Effector memory CD4-positive, alpha-beta T cell (primary cell): ENCODE measurements around the gene PHACTR3.

Experiments used
- DNase-seq, 3 donors: peaks; one replicate each; pipeline ENCODE4 v3.0.0-alpha.2; 2020
- H3K27ac ChIP-seq: 2 replicates; pipeline ENCODE4 v1.7.0; 2013; ENCODE audit warnings: mild to moderate bottlenecking, low read length, moderate library complexity; ENCODE audit not compliant: insufficient read depth, poor library complexity, severe bottlenecking
- H3K27me3 ChIP-seq: replicated peaks from 2 replicates; pipeline ENCODE4 v1.7.0; 2013; ENCODE audit warnings: mild to moderate bottlenecking, low read length; ENCODE audit not compliant: insufficient read depth, control insufficient read depth, poor library complexity, severe bottlenecking
- H3K36me3 ChIP-seq: 2 replicates; pipeline ENCODE4 v1.7.0; 2013; ENCODE audit warnings: mild to moderate bottlenecking, low read length, moderate library complexity; ENCODE audit not compliant: control insufficient read depth, insufficient read depth
- H3K4me1 ChIP-seq: 2 replicates; pipeline ENCODE4 v1.7.0; 2013; ENCODE audit warnings: low read length, mild to moderate bottlenecking; ENCODE audit not compliant: control insufficient read depth, insufficient read depth, poor library complexity, severe bottlenecking
- H3K4me3 ChIP-seq: 2 replicates; pipeline ENCODE4 v1.7.0; 2013; ENCODE audit warnings: low read length, low read depth, mild to moderate bottlenecking; ENCODE audit not compliant: insufficient read depth, poor library complexity, severe bottlenecking
- H3K9me3 ChIP-seq: 2 replicates; pipeline ENCODE4 v1.7.0; 2013; ENCODE audit warnings: mild to moderate bottlenecking, low read length, moderate library complexity; ENCODE audit not compliant: control insufficient read depth

The PHACTR3 gene

DNA sequence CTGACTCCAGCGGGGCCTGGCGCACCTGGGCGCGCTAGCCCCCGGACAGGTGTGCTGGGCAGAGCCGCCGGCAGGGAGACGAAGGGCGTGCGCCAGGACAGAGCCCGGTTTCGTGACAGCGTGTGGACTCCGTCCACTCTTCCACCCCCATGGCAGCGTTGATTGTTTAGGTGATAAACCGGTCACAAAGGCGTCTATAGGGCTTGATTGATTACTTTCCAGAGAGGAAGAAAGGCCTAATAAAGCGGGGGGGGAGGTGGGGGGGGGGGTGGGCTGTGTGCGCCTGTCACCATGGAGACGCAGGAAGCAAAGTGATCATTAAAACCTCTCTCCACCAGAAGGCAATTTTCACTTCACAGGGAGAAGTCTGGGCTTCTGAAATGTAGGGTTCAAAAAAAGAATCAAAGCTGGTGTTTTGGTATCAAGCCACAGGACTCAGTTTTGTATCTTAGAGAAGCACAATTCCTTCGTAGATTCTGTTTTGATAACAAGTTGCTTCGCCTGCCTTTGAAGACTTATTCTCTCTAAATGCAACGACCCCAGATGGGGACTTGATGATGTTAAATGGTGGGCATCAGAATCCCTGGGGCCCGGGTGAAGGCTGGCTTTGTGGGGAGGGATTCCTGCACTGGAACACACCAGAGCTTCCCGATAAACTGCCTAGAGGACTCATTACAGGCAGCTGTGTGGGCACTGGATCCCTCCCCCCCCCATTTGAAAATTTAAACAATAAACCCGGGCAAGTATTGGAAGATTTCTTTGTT is 1.4 kb downstream of the PHACTR3 start:
- no peaks in the 10 kb centered on the region for H3K36me3 ChIP-seq
- H3K4me3 ChIP-seq = no peak overlapping the region
- no peaks in the 10 kb centered on the region for H3K27me3 ChIP-seq
- H3K27ac ChIP-seq = no peak overlapping the region
- H3K9me3 ChIP-seq = no peaks in the 10 kb centered on the region
- no peak for DNase-seq
- H3K4me1 ChIP-seq = no peaks in the 10 kb centered on the region

- H3K27me3 ChIP-seq = no peaks in the 10 kb centered on the region
- H3K27ac ChIP-seq = no peak overlapping the region
- no peaks in the 10 kb centered on the region for H3K4me1 ChIP-seq
- H3K36me3 ChIP-seq = no peaks in the 10 kb centered on the region
- no peak overlapping the region for H3K4me3 ChIP-seq
- H3K9me3 ChIP-seq = no peaks in the 10 kb centered on the region
- DNase-seq = no peak
These were observed 2.2 kb downstream of the PHACTR3 start for GRCh38 chr20:59606566-59606965.

GRCh38 chr20:59608396-59608795 is 4.1 kb downstream of the PHACTR3 start:
- Histone ChIP-seq H3K4me3 (no peak overlapping the region), H3K27ac (no peak overlapping the region), H3K27me3 (no peaks in the 10 kb centered on the region), H3K36me3 (no peaks in the 10 kb centered on the region), H3K4me1 (no peaks in the 10 kb centered on the region), H3K9me3 (no peaks in the 10 kb centered on the region)
- no peak for DNase-seq

DNA sequence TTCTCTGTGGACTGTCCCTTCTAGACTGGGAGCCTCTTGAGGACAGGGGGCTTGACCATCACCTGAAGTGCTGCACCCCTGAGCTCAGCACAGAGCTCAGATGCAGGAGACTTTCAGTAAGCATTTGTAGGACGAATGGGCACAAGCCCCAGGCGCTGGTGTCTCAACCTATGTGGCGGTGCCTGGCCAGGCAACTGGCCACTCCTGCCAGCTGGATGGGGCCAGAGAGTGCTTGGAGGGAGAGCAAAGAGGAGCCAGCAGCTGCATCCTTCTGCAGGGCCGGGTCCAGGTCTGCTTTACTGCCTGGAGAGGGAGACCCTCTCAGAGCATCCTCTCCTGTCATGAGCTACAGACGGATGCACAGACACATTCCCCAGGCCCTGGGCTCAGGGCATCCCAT is 4.5 kb downstream of the PHACTR3 start:
- no peak overlapping the region for H3K4me3 ChIP-seq
- H3K27me3 ChIP-seq = no peaks in the 10 kb centered on the region
- no peak overlapping the region for H3K27ac ChIP-seq
- H3K36me3 ChIP-seq = no peaks in the 10 kb centered on the region
- DNase-seq = no peak
- H3K4me1 ChIP-seq = no peaks in the 10 kb centered on the region
- H3K9me3 ChIP-seq = no peaks in the 10 kb centered on the region

DNA sequence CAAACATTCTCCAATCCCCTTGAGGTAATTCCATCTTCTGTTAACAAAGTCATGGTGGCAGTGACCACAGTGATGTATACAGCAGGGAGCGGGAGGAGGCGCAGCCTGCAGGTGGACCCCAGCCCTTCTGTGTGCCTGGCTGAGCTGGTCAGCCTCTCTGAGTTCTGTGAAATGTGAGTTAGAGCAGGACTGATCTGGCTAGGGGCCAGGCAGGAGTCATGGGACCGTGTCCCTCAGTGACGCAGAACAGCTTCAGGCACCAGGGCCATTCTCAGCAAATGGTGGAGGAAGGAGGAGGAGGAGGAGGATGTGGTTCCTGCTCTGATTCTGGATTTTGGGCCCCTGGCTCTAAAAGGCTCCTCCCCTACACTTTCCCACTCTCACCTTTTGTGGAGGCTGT is 6.9 kb downstream of the PHACTR3 start:
- Histone ChIP-seq H3K27ac (no peak overlapping the region), H3K4me3 (no peak overlapping the region), H3K4me1 (no peaks in the 10 kb centered on the region), H3K27me3 (no peaks in the 10 kb centered on the region), H3K9me3 (no peaks in the 10 kb centered on the region), H3K36me3 (no peaks in the 10 kb centered on the region)
- DNase-seq = no peak

- Histone ChIP-seq H3K27me3 (no peaks in the 10 kb centered on the region), H3K4me3 (no peak overlapping the region), H3K9me3 (no peaks in the 10 kb centered on the region), H3K27ac (no peak overlapping the region), H3K36me3 (no peaks in the 10 kb centered on the region), H3K4me1 (no peaks in the 10 kb centered on the region)
- no peak for DNase-seq
These were observed 9.5 kb downstream of the PHACTR3 start for GRCh38 chr20:59613861-59614260.

- H3K27me3 ChIP-seq = no peaks in the 10 kb centered on the region
- no peaks in the 10 kb centered on the region for H3K9me3 ChIP-seq
- no peak overlapping the region for H3K4me3 ChIP-seq
- H3K36me3 ChIP-seq = no peaks in the 10 kb centered on the region
- DNase-seq = no peak
- no peak overlapping the region for H3K27ac ChIP-seq
- H3K4me1 ChIP-seq = no peaks in the 10 kb centered on the region
These were observed 10.4 kb downstream of the PHACTR3 start for GRCh38 chr20:59614714-59615113.

DNA sequence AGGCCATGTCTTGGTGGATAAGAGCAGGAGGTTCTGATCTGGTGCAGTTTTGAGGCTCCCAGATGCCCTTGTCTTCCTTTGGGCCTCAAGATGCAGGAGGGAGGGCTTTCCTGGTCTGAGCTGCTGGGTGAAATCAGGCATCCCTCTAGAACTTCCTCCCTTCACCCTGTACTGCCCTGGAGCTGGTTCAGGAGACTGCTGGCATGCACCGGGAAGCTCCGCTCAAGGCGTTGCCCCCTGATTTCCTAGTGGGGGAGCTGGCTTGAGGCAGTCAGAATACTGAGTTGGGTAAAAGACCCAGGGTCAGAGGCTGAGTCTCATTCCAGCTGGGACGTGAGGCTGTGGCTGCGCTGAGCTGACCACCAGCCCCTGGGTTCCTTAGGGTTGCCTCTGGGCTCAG is 12.0 kb downstream of the PHACTR3 start:
- no peak for DNase-seq
- H3K9me3 ChIP-seq = no peaks in the 10 kb centered on the region
- H3K27me3 ChIP-seq = no peaks in the 10 kb centered on the region
- no peaks in the 10 kb centered on the region for H3K4me1 ChIP-seq
- H3K4me3 ChIP-seq = no peak overlapping the region
- no peaks in the 10 kb centered on the region for H3K36me3 ChIP-seq
- no peak overlapping the region for H3K27ac ChIP-seq

DNA sequence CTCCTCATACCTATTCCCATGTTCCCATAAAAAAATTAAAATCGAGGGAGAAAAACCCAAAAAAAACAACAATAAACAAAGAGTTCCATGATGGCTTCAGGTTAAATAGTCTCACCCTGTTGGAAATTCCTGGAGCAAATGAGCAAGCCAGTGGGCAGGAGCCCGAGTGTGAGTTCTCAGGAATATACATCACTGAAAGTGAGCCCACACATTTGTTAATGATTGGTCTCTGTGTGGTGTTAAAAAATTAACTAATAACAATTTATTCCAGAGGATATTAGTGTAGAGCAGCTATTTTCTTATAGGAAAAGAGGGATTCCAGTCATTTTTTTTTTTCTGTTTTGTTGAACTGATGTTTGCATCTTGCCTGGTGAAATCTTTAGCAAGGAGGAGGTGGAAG is 12.9 kb downstream of the PHACTR3 start:
- H3K27me3 ChIP-seq = no peaks in the 10 kb centered on the region
- no peak for DNase-seq
- H3K4me1 ChIP-seq = no peaks in the 10 kb centered on the region
- no peaks in the 10 kb centered on the region for H3K9me3 ChIP-seq
- no peaks in the 10 kb centered on the region for H3K36me3 ChIP-seq
- H3K4me3 ChIP-seq = no peak overlapping the region
- no peak overlapping the region for H3K27ac ChIP-seq

GRCh38 chr20:59618131-59618530 is 13.8 kb downstream of the PHACTR3 start:
- no peak overlapping the region for H3K4me3 ChIP-seq
- H3K9me3 ChIP-seq = no peaks in the 10 kb centered on the region
- H3K36me3 ChIP-seq = no peaks in the 10 kb centered on the region
- no peak for DNase-seq
- no peaks in the 10 kb centered on the region for H3K4me1 ChIP-seq
- H3K27me3 ChIP-seq = no peaks in the 10 kb centered on the region
- H3K27ac ChIP-seq = no peak overlapping the region
